Endothelial cell of umbilical vein (primary cell): ENCODE results near the gene FAM193B. TPM values are rescaled to one million over a fixed set of nuclear protein-coding genes. Genes with fewer than 3 reads are reported as not detected.
A peak's percentile ranks its signal among the peaks of the same experiment; 100 is the strongest.

Experiments
- BruUV-seq: library from RNA; stranded (reverse); fragments of 400-500 nt; replicated peaks from 2 replicates; lab custom pipeline; 2021; lab: Mats Ljungman, UMichigan
- CTCF ChIA-PET: fragments of 300-600, 350-600 bp; sonication (Branson Sonifier 250); formaldehyde crosslinking; loops from one replicate; lab custom pipeline; 2021; ENCODE audit warnings: antibody characterized with exemption, inconsistent platforms; lab: Charles Lee
- POLR2A ChIA-PET: fragments of 300-600, 350-600 bp; sonication (Branson Sonifier 250); formaldehyde crosslinking; loops from one replicate; lab custom pipeline; 2021; ENCODE audit warnings: antibody characterized with exemption, inconsistent platforms; lab: Charles Lee
- DNase-seq: peaks from one replicate; pipeline ENCODE4 v3.0.0-alpha.2; 2011; ENCODE audit warnings: low read depth, low spot score
- FAIRE-seq: peaks from 2 replicates; lab custom pipeline; 2011; peaks lifted over from hg19 to GRCh38; lab: Jason Lieb, UNC
- H2AFZ ChIP-seq: 2 replicates; pipeline ENCODE4 v1.6.0; 2012; ENCODE audit warnings: low read depth, low read length, control low read depth, inconsistent platforms
- H3K27ac ChIP-seq: 2 replicates; pipeline ENCODE4 v1.5.1; 2011; ENCODE audit warnings: low read depth, mild to moderate bottlenecking, control low read depth, low read length, moderate library complexity; ENCODE audit not compliant: insufficient read depth
- H3K27me3 ChIP-seq, 2 experiments: 2 replicates each; pipeline versions ENCODE4 v1.6.0 to v1.6.1; 2011; ENCODE audit warnings: low read length in 2 of 2, mixed read lengths in 1 of 2; ENCODE audit not compliant: control insufficient read depth in 2 of 2, insufficient read depth in 2 of 2
- H3K36me3 ChIP-seq, 2 experiments: 2 replicates in 1 of 2; 3 replicates in 1 of 2; pipeline ENCODE4 v1.5.1; 2011; ENCODE audit warnings: low read length in 2 of 2, mild to moderate bottlenecking in 1 of 2, moderate library complexity in 1 of 2; ENCODE audit not compliant: control insufficient read depth in 2 of 2, insufficient read depth in 2 of 2; ENCODE audit errors: extremely low read depth in 1 of 2
- H3K4me1 ChIP-seq: 3 replicates; pipeline ENCODE4 v1.5.1; 2011; ENCODE audit warnings: mild to moderate bottlenecking, low read length; ENCODE audit not compliant: control insufficient read depth, insufficient read depth; ENCODE audit errors: extremely low read depth
- H3K4me2 ChIP-seq: 2 replicates; pipeline ENCODE4 v1.6.1; 2011; ENCODE audit warnings: low read length, control low read depth, mixed read lengths; ENCODE audit not compliant: insufficient read depth
- H3K4me3 ChIP-seq, 3 experiments: fragments of 200-600 bp in 1 of 3; sonication (generic), shearing (Covaris generic) in 1 of 3; replicated peaks in 1 of 3; 2 replicates each; pipeline ENCODE4 v1.5.1; 2011 to 2016; ENCODE audit warnings: control low read depth in 3 of 3, low read length in 3 of 3, mild to moderate bottlenecking in 2 of 3, inconsistent platforms in 1 of 3, low read depth in 1 of 3, moderate library complexity in 1 of 3; ENCODE audit not compliant: insufficient read depth in 1 of 3
- H3K79me2 ChIP-seq: 2 replicates; pipeline ENCODE4 v1.6.0; 2012; ENCODE audit warnings: low read length, inconsistent platforms; ENCODE audit not compliant: control insufficient read depth, insufficient read depth
- H3K9ac ChIP-seq: replicated peaks from 2 replicates; pipeline ENCODE3; 2011; ENCODE audit warnings: low read length, control low read depth; ENCODE audit not compliant: insufficient read depth; ENCODE audit errors: extremely low read depth
- H3K9me1 ChIP-seq: replicated peaks from 3 replicates; pipeline ENCODE4 v1.6.0; 2011; ENCODE audit warnings: mild to moderate bottlenecking, low read length; ENCODE audit not compliant: control insufficient read depth, insufficient read depth; ENCODE audit errors: extremely low read depth
- H3K9me3 ChIP-seq: replicated peaks from 2 replicates; pipeline ENCODE4 v1.5.1; 2012; ENCODE audit warnings: low read length, inconsistent platforms; ENCODE audit not compliant: control insufficient read depth, insufficient read depth
- H4K20me1 ChIP-seq: replicated peaks from 2 replicates; pipeline ENCODE3; 2011; ENCODE audit warnings: mild to moderate bottlenecking, low read length; ENCODE audit not compliant: control insufficient read depth, insufficient read depth; ENCODE audit errors: extremely low read depth
- FOS ChIP-seq: IDR thresholded peaks from 2 replicates; pipeline ENCODE4 v1.6.1; 2011; ENCODE audit warnings: mild to moderate bottlenecking, low read length, moderate library complexity, borderline replicate concordance; ENCODE audit not compliant: insufficient read depth
- JUN ChIP-seq: IDR thresholded peaks from 2 replicates; pipeline ENCODE4 v1.6.1; 2011; ENCODE audit warnings: borderline replicate concordance, low read depth; ENCODE audit not compliant: insufficient read length, insufficient read depth
- POLR2A ChIP-seq: IDR thresholded peaks from 2 replicates; pipeline ENCODE4 v1.6.1; 2012; ENCODE audit warnings: low read depth, mild to moderate bottlenecking, control low read depth, low read length
- POLR2AphosphoS5 ChIP-seq: IDR thresholded peaks from 2 replicates; pipeline ENCODE4 v1.6.1; 2012; ENCODE audit warnings: low read depth, mild to moderate bottlenecking, control low read depth, low read length, moderate library complexity; ENCODE audit not compliant: insufficient read depth
- dilution Hi-C: fragments of 300-500 bp; cut with MboI; formaldehyde crosslinking; loops from one replicate; pipeline ENCODE4 v1.15.0; 2019; ENCODE audit warnings: low sequenced_read_pairs; ENCODE audit not compliant: extremely low pct_ligation_motif_present
- intact Hi-C: fragments of 100-400 bp; cut with micrococcal nuclease; formaldehyde crosslinking; loops from one replicate; pipeline ENCODE4 v1.10.0; 2022
- polyA plus RNA-seq, 4 experiments: library from polyadenylated mRNA; depleted of rRNA in 3 of 4; stranded (reverse) in 3 of 4; unstranded in 1 of 4; fragments of >200 nt; gene quantifications; 2 replicates each; pipeline versions ENCODE4 v1.2.1 to v1.2.3, GENCODE V29; 2011 to 2012; ENCODE audit warnings: missing spikeins in 1 of 4
- total RNA-seq: library from RNA; stranded (reverse); gene quantifications from 2 replicates; pipeline ENCODE4 v1.2.3, GENCODE V29; 2021

FAM193B gene
- total and polyA plus RNA-seq, 2 donors (not counting 3 experiments of a cell fraction or from before 2014, with no cell fraction given) = 57.9 to 75.7 TPM

GRCh38 chr5:177484902-177485549 is 69.3 kb downstream of the FAM193B start:
- no peak for DNase-seq
- Histone ChIP-seq H3K9me1 (no peaks in the 10 kb centered on the region), H3K27me3 (no peaks in the 10 kb centered on the region), H3K36me3 (peaks cover 21 to 53% of the 10 kb centered on the region in 2 experiments), H3K27ac (no peak overlapping the region), H3K4me3 (no peak overlapping the region), H3K4me1 (no peaks in the 10 kb centered on the region), H2AFZ (no peak overlapping the region), H3K9me3 (no peaks in the 10 kb centered on the region), H3K9ac (no peak overlapping the region), H3K4me2 (no peak overlapping the region), H4K20me1 (no peaks in the 10 kb centered on the region), H3K79me2 (peaks cover 4% of the 10 kb centered on the region)
- dilution Hi-C loops = no loop called here
- no TSS peak for BruUV-seq
- TF ChIP-seq POLR2AphosphoS5 (peak; percentile 3), FOS (no peak)
- POLR2A ChIA-PET = interaction anchor here (1.2 kb wide), 1 partner anchor 12 kb away, joined by 4 read pairs; the partner anchor contains the start of gene PDLIM7
- FAIRE-seq = no peak
- intact Hi-C loops = no loop called here
- CTCF ChIA-PET = interaction anchor here (0.8 to 1.2 kb wide), 2 partner anchors 16 to 94 kb away, joined by 3 to 4 read pairs; no protein-coding TSS in a partner anchor

- peaks cover 16 to 48% of the 10 kb centered on the region in 2 experiments for H3K36me3 ChIP-seq
- H3K27ac ChIP-seq = no peak overlapping the region
- no peaks in the 10 kb centered on the region for H4K20me1 ChIP-seq
- no peak for FAIRE-seq
- DNase-seq = no peak
- CTCF ChIA-PET = no interaction called here
- no peak overlapping the region for H2AFZ ChIP-seq
- H3K4me2 ChIP-seq = no peak overlapping the region
- H3K9me3 ChIP-seq = no peaks in the 10 kb centered on the region
- POLR2A ChIA-PET = interaction anchor here (1.2 kb wide), 1 partner anchor 13 kb away, joined by 4 read pairs; the partner anchor contains the start of gene PDLIM7
- H3K27me3 ChIP-seq = no peaks in the 10 kb centered on the region
- no peaks in the 10 kb centered on the region for H3K9me1 ChIP-seq
- intact Hi-C loops (no loop called here), dilution Hi-C loops (no loop called here)
- H3K4me1 ChIP-seq = no peaks in the 10 kb centered on the region
- no peak overlapping the region for H3K9ac ChIP-seq
- H3K4me3 ChIP-seq = no peak overlapping the region
- H3K79me2 ChIP-seq = peaks cover 4% of the 10 kb centered on the region
- BruUV-seq = no TSS peak
- TF ChIP-seq POLR2A = peak; percentile 61
- no peak for TF ChIP-seq JUN
- peak; percentile 75 for TF ChIP-seq POLR2AphosphoS5
These were observed 70.1 kb downstream of the FAM193B start for GRCh38 chr5:177483994-177484901.
